Nucleus accumbens (tissue), 56 donors: ENCODE measurements around the gene ZNF814.
A peak's percentile ranks its signal among the peaks of the same experiment; 100 is the strongest.
"Not testable (repeated sequence)": the region's sequence is repeated elsewhere in the genome, so short reads cannot be mapped to it uniquely, and the experiment has no call there.

Experiments used
- DNase-seq, 56 donors: peaks; one replicate each; lab custom pipeline; 2025; lab: John Stamatoyannopoulos, UW

The ZNF814 gene

GRCh38 chr19:57819475-57820148, 69.2 kb downstream of the ZNF814 start:
- peak in 55 of 56 donors; percentile 18 to 93 (median 74) for DNase-seq

- no peak for DNase-seq
Measured at GRCh38 chr19:57818378-57818777, 70.5 kb downstream of the ZNF814 start.

GRCh38 chr19:57817976-57818375, 70.9 kb downstream of the ZNF814 start:
- no peak for DNase-seq

DNA sequence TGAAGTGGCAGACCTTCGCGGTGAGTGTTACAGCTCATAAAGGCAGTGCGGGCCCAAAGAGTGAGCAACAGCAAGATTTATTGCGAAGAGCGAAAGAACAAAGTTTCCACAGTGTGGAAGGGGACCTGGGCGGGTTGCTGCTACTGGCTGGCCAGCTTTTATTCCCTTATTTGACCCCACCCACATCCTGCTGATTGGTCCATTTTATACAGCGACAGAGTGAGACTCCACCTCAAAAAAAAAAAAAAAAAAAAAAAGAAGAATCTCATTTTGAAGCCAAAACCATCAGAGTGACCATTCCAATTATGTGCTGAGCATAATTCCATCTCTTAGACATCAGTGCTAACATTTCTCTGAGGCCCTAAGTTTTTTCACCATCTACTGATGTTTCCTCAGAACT, 72.2 kb downstream of the ZNF814 start:
- DNase-seq: no peak

DNA sequence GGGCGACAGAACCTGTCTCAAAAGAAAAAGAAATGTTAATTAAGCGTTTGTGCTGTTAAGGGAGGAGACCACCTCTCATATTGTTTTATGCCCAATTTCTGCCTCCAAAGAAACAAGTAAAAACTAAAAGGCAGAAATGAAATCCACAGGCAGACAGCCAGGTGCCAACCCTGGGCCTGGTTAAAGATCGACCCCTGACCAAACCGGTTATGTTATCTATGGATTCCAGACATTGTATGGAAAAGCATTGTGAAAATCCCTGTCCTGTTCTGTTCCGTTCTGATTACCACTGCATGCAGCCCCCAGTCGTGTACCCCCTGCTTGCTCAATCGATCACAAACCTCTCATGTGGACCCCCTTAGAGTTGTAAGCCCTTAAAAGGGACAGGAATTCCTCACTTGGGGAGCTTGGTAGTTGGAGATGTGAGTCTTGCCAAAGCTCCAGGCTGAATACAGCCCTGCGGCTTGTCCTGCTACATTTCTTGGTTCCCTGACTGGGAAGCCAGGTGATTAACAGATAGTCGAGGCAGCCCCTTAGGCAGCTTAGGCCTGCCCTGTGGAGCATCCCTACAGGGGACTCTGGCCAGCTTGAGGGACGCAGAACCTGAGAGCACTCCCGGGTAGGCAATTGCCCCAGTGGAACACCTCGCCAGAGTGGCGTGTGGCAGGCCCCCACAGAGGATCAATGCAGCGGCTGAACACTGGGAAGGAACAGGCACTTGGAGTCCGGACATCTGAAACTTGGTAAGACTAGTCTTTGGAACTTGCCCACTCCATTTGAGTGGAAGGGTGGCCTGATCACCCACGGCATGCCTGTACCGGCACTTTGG, 73.4 kb downstream of the ZNF814 start:
- DNase-seq: no peak

- DNase-seq: peak in 55 of 56 donors; percentile 14 to 94 (median 79)
Measured at GRCh38 chr19:57814505-57815246, 74.2 kb downstream of the ZNF814 start, which contains the start of gene ZNF552. TSS of gene ZNF552 (minus strand) at chr19:57814913. CDS start at chr19:57814743, 170 bp downstream.

DNA sequence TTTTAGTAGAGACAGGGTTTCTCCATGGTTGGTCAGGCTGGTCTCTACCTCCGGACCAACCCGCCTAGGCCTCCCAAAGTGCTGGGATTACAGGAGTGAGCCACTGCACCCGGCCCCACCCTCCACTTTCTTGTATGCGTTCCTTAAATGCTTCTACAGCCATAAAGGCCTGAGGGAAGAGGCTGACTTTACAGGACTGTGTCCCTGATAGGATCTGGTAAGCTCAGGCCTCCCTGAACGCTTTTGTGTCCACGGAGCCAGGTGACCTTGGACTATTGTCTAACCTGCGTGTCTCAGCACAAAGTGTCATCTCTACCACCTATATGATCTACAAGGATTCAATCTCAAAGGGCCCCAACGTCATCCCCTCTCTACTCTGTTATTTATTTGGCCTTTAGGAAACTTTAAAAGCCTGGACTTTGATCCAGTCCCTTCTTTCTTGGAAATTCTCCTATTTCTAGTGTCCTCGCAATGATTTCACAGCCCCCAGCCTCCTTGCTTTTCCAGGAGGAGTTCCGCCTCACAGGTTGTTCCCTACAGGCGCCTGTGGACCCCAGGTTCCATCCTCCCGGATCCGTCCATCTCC, 74.8 kb downstream of the ZNF814 start:
- DNase-seq: no peak

DNA sequence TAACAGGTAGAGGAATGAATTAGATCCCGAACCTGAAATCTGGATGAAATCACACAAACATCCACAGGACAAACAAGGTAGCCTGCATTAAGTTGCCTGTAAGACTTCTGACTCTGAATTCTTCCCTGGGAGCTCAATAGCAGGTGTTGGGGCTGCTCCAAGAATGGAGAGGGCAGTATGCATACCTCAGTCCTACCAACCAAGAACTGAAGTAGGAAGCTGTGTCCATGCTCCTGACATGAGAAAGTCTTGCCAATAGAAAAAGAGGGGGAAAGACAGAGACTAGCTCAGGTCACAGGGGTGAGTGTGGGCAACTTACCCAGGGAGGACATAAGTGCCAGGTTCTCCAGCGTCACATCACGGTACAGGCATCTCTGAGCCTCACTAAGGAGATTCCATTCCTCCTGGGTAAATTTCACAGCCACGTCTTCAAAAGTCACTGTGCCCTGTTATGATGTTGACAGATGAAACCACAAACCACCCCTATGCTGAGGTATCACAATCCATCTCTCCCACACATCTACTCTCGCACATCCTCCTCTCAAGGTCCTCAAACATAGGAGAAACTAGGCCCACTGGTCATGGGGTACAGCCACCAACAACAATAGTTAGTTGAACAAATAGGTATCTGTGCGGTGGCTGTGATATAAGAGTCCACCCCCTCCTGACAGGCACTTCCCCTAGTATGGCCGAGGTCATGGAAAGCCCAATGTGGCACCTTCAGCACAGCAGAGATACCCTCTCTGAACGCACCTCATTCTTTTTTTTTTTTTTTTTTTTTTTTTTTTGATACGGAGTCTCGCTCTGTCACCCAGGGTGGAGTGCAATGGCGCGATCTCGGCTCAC, 75.6 kb downstream of the ZNF814 start:
- not testable (repeated sequence) for DNase-seq

DNA sequence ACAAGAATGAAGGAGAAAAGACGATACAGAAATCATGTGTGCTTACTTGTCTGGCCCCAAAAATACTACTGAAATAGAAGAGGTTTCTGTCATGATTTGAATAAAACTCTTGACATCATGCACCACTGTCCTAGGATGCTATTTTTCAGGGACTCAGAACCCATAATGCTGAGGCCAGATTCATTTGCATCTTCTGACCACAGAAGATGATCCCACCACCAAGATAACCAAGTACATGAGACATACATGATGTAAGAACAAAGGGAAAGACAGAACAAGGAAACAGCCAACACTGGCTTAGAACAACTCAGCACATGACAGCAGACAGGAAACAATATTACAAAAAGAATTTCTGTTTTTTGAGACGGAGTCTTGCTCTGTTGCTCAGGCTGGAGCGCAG, 76.6 kb downstream of the ZNF814 start:
- no peak for DNase-seq

DNA sequence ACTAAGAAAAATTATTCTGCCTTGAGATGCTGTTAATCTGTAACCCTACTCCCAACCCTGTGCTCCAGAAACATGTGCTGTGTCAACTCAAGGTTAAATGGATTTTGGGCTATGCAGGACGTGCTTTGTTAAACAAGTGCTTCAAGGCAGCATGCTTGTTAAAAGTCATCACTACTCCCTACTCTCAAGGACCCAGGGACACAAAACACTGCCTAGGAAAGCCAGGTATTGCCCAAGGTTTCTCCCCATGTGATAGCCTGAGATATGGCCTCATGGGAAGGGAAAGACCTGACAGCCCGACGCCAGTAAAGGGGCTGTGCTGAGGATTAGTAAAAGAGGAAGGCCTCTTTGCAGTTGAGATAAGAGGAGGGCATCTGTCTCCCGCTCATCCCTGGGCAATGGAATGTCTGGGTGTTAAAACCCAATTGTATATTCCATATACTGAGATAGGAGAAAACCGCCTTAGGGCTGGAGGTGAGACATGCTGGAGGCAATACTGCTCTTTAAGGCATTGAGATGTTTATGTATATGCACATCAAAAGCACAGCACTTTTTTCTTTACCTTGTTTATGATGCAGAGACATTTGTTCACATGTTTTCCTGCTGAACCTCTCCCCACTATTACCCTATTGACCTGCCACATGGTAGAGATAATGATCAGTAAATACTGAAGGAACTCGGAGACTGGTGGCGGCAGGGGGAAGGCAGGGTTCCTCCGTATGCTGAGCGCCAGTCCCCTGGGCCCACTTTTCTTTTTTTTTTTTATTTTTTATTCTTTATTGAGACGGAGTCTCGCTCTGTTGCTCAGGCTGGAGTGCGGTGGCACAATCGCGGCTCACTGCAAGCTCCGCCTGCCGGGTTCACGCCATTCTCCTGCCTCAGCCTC, 78.2 kb downstream of the ZNF814 start:
- DNase-seq: not testable (repeated sequence)

DNA sequence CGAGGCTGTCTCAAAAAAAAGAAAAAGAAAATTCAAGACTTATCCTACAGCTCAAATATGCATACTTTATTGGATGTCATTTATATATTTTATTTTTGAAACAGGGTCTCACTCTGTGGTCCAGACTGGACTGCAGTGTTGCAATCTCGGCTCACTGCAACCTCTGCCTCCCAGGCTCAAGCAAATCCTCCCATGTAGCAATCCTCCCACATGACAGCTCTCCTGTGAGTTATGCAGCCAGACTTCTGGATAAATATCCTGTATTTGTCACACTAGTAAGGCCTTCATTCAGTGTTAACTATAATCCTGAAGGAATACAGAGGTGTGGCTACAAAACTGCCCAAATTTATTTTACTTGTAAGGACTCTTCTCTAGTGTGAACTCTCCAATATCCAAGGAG, 81.3 kb downstream of the ZNF814 start:
- DNase-seq: no peak

DNA sequence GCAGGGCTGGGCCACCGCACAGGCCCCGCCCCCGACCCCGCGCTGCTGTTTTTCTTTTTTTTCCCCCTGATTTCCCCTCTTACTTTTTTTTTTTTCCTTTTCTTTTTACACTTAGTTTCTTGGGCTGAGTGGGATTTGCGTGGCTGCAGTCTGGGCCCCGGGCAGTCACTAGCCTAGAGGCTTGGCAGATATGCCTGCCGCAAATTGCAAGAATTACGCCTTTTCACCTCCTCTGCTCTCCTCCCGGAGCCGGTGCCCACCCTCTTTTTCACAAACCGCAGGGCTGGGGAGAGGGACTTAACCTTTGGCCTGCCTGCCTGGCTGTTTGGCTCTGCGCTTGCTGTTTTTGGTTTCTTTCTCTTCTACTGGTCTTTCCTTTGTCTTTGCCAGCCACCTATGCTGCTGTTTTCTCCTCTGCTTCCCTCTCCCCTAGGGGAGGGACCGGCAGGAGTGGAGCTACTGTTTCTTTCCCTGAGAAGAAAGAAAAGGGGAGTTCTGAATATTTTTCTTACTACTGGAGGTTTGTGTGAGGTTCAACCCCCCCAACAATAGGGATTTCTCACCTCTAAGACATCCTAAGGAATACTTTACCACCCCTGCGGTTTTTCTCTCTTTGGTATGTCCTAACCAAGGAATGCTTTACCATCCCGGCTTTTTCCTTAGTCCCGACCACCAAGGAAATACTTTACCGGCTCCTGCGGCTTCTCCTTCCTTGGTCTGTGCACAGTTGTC, 85.1 kb downstream of the ZNF814 start:
- DNase-seq: peak in 10 of 56 donors; percentile 2 to 16 (median 5)

GRCh38 chr19:57803265-57803593, 85.6 kb downstream of the ZNF814 start:
- no peak for DNase-seq

GRCh38 chr19:57802269-57802668, 86.6 kb downstream of the ZNF814 start:
- no peak for DNase-seq

DNA sequence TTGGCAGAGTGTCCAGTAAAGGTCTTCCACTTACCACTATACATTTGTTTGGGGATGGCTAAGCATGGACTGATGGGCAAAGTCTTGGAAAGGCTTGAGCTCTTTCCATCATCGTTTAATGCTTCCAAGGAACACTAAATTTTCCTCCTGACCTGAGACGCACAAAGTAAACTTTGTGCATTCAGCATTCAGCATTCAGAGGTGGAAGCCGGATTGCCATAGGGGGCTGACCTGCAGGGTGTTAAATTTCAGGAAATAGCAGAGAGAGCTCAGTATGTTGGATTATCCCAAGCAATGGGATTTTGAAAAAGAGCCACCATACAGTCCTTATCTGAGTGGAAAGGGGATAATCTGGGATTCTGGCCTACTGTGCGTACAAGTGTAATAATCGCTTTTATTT, 88.1 kb downstream of the ZNF814 start:
- no peak for DNase-seq
